Tibial artery (tissue), 4 donors: Measurements from ENCODE around the gene ZBTB16.
A peak's percentile ranks its signal among the peaks of the same experiment; 100 is the strongest.

Source experiments
- DNase-seq, 2 donors: peaks; one replicate each; pipeline ENCODE4 v3.0.0-alpha.2; 2019
- H3K27ac ChIP-seq, 2 donors: fragments of 200-600 bp; sonication (generic) in 1 of 2; 1 replicate in 1 of 2; 2 replicates in 1 of 2; pipeline ENCODE4 v1.5.1; 2018 to 2019; ENCODE audit warnings: mild to moderate bottlenecking in 1 of 2
- H3K27me3 ChIP-seq, 2 donors: fragments of 200-600 bp; sonication (generic) in 1 of 2; one replicate each; pipeline versions ENCODE4 v1.5.1 to v1.6.0; 2016 to 2019
- H3K36me3 ChIP-seq, 3 donors: fragments of 200-600 bp; sonication (generic) in 2 of 3; one replicate each; pipeline ENCODE4 v1.5.1; 2016 to 2019; ENCODE audit warnings: mild to moderate bottlenecking in 2 of 3
- H3K4me1 ChIP-seq, 4 donors: fragments of 200-600 bp; sonication (generic) in 2 of 4; 1 replicate in 3 of 4; 2 replicates in 1 of 4; pipeline ENCODE4 v1.5.1; 2016 to 2019
- H3K4me3 ChIP-seq, 2 donors: fragments of 200-600 bp; sonication (generic) in 1 of 2; 1 replicate in 1 of 2; 2 replicates in 1 of 2; pipeline ENCODE4 v1.5.1; 2018 to 2019; ENCODE audit warnings: mild to moderate bottlenecking in 2 of 2
- H3K9me3 ChIP-seq, 3 donors: fragments of 200-600 bp; sonication (generic) in 1 of 3; one replicate each; pipeline ENCODE4 v1.5.1; 2016 to 2019
- intact Hi-C: fragments of 100-400 bp; cut with DNase I; formaldehyde crosslinking; loops from one replicate; pipeline ENCODE4 v1.15.0; 2023; ENCODE audit warnings: low total_unique reads
- TF ChIP-seq, protein P1 (sequence below), 2 experiments: fragments of 200-600 bp in 1 of 2; fragments of 450-650 bp in 1 of 2; IDR thresholded peaks; one replicate each; pipeline ENCODE4 v1.5.1; 2017 to 2019; ENCODE audit warnings: antibody characterized with exemption in 2 of 2, mild to moderate bottlenecking in 1 of 2, moderate library complexity in 1 of 2

The ZBTB16 gene

GRCh38 chr11:114089748-114090147, 30.2 kb downstream of the ZBTB16 start:
- H3K36me3 ChIP-seq, result peaks cover 41 to 97% (median 79%) of the 10 kb centered on the region in 3 donors
- peaks cover 17 to 100% (median 98%) of the 10 kb centered on the region in 4 donors for H3K4me1 ChIP-seq
- no peak for DNase-seq
- no peaks in the 10 kb centered on the region for H3K9me3 ChIP-seq
- intact Hi-C loops, result no loop called here
- peak overlapping the region; percentile 2 to 16 for H3K4me3 ChIP-seq
- H3K27ac ChIP-seq, result peak overlapping the region; percentile 73 to 78
- H3K27me3 ChIP-seq, result no peaks in the 10 kb centered on the region
- TF ChIP-seq, protein P1, sequence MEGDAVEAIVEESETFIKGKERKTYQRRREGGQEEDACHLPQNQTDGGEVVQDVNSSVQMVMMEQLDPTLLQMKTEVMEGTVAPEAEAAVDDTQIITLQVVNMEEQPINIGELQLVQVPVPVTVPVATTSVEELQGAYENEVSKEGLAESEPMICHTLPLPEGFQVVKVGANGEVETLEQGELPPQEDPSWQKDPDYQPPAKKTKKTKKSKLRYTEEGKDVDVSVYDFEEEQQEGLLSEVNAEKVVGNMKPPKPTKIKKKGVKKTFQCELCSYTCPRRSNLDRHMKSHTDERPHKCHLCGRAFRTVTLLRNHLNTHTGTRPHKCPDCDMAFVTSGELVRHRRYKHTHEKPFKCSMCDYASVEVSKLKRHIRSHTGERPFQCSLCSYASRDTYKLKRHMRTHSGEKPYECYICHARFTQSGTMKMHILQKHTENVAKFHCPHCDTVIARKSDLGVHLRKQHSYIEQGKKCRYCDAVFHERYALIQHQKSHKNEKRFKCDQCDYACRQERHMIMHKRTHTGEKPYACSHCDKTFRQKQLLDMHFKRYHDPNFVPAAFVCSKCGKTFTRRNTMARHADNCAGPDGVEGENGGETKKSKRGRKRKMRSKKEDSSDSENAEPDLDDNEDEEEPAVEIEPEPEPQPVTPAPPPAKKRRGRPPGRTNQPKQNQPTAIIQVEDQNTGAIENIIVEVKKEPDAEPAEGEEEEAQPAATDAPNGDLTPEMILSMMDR (IDR thresholded peaks at IDR 0.05), result no peak

- TF ChIP-seq, protein P1 (IDR thresholded peaks at IDR 0.05), result no peak
- peak overlapping the region; percentile 14 to 16 for H3K4me3 ChIP-seq
- peaks cover 14 to 100% (median 96%) of the 10 kb centered on the region in 4 donors for H3K4me1 ChIP-seq
- H3K36me3 ChIP-seq, result peaks cover 41 to 92% (median 86%) of the 10 kb centered on the region in 3 donors
- no peaks in the 10 kb centered on the region for H3K27me3 ChIP-seq
- intact Hi-C loops, result no loop called here
- H3K9me3 ChIP-seq, result no peaks in the 10 kb centered on the region
- peak overlapping the region; percentile 73 to 78 for H3K27ac ChIP-seq
- DNase-seq, result no peak
These were observed 30.9 kb downstream of the ZBTB16 start for GRCh38 chr11:114090225-114090910.

DNA sequence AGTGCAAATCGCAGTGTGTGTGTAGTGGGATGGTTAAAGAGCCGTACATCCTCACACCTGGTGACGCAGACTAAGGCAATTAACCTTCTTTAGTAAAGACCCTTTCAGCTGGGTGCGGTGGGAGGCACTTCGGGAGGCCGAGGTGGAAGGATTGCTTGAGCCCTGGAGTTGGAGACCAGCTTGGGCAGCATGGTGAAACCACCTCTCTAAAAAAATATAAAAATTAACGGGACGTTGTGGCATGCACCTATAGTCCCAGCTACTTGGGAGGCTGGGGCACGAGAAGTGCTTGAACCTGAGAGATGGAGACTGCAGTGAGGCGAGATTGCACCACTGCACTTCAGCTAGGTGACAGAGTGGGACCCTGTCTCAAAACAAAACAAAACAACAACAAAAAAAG, 31.5 kb downstream of the ZBTB16 start:
- peaks cover 37 to 88% (median 86%) of the 10 kb centered on the region in 3 donors for H3K36me3 ChIP-seq

GRCh38 chr11:114091516-114092397, 32.2 kb downstream of the ZBTB16 start:
- H3K36me3 ChIP-seq, result peaks cover 29 to 82% (median 80%) of the 10 kb centered on the region in 3 donors
- intact Hi-C loops, result no loop called here
- peaks cover 14 to 100% (median 92%) of the 10 kb centered on the region in 4 donors for H3K4me1 ChIP-seq
- H3K27ac ChIP-seq, result peak overlapping the region; percentile 73 to 78
- TF ChIP-seq, protein P1 (IDR thresholded peaks at IDR 0.05), result no peak
- no peak for DNase-seq
- H3K27me3 ChIP-seq, result no peaks in the 10 kb centered on the region
- H3K4me3 ChIP-seq, result peak overlapping the region; percentile 3 to 34
- no peaks in the 10 kb centered on the region for H3K9me3 ChIP-seq

More for the DNA sequence above, 31.5 kb downstream of the ZBTB16 start:
- intact Hi-C loops, result no loop called here
- H3K4me1 ChIP-seq, result peaks cover 14 to 100% (median 96%) of the 10 kb centered on the region in 4 donors
- H3K9me3 ChIP-seq, result no peaks in the 10 kb centered on the region
- TF ChIP-seq, protein P1 (IDR thresholded peaks at IDR 0.05), result no peak
- H3K4me3 ChIP-seq, result peak overlapping the region; percentile 14 to 34
- H3K27ac ChIP-seq, result peak overlapping the region; percentile 73 to 78
- no peaks in the 10 kb centered on the region for H3K27me3 ChIP-seq
- DNase-seq, result no peak

DNA sequence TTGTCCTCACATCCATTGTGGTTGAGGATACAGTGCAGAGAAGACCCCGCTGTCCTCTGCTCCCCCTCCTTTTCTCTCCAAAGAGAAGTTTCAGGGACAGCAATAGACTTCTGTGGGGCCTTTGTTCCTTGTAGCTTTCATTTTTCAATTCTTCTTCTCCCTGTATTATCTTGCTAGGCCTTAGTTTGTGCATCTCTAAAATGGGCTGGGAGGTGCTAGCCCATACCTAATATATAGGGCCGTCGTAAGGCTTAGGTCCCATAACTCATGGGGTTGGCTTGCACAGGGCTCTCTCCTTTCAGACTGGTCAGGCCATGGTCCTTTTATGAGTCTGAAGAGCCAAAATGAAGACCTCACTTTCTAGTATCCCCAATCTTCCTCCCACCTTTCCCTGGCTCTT, 33.0 kb downstream of the ZBTB16 start:
- intact Hi-C loops, result no loop called here
- Histone ChIP-seq H3K27ac (peak overlapping the region; percentile 73 to 78), H3K36me3 (peaks cover 22 to 81% (median 73%) of the 10 kb centered on the region in 3 donors), H3K9me3 (no peaks in the 10 kb centered on the region), H3K4me3 (peak overlapping the region in 1 of 2 donors; percentile 34), H3K27me3 (no peaks in the 10 kb centered on the region), H3K4me1 (peaks cover 14 to 100% (median 88%) of the 10 kb centered on the region in 4 donors)
- DNase-seq, result no peak
- TF ChIP-seq, protein P1 (IDR thresholded peaks at IDR 0.05), result no peak
